ENCODE results near the gene GSC. TPM values are rescaled to one million over a fixed set of nuclear protein-coding genes. Genes with fewer than 3 reads are reported as not detected.
"Not testable (repeated sequence)": the region's sequence is repeated elsewhere in the genome, so short reads cannot be mapped to it uniquely, and the experiment has no call there.

The GSC gene
- under 1 TPM in 1 of 2 donors, not detected in 1; 0.52 TPM for total RNA-seq

DNA sequence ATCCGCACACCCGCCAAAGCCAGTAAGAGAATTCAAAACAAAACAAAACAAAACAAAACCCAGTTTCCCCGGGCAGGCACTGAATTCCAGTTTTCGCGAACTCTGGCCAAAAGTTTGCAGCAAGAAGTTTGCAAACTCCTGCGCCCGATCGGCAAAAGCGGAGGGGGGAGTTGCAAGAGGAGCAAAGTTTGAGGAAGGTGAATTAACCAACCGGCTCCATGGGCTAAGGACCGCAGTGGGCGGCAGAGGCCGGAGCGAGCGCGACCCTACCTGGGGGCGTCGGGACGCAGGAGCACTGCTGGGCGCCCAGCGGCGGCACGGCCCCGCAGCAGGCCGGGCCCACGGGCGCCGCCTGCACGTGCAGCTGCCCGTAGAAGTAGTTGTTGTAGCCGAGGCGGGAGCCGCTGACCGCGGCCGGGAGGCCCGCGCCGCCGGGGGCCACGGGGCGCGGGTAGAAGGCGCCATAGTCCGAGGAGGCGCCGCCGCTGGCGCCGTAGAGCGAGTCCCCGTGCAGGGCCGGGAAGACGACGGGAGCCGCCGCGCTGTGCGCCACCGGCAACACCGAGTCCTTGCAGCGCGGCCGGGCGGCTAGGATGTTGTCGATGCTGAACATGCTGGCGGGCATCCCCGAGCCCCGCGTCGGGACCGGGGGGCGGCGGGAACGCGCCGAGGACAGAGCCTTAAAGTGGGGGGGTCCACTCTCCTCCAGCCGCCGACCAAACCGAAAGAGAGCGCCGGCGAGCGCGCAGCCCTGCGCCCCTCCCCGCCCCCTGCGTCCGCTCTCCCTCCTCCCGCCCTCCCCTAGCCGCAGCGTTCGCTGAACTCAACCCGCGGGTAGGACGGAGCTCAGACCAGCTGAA lies at the start of gene GSC:
TSS of gene GSC (minus strand) at position 723 of the 860 bp plus-strand sequence. CDS start at position 625, 98 bp downstream.
- no peaks in the 10 kb centered on the region for H3K9me3 ChIP-seq
- no peaks in the 10 kb centered on the region for H3K36me3 ChIP-seq
- H3K27me3 ChIP-seq: peaks cover 61 to 72% of the 10 kb centered on the region in 2 donors
- DNase-seq (ENCODE audit: low spot score): no peak
- H3K4me1 ChIP-seq: peaks cover 0 to 33% of the 10 kb centered on the region in 2 donors
- TF ChIP-seq, protein P1, sequence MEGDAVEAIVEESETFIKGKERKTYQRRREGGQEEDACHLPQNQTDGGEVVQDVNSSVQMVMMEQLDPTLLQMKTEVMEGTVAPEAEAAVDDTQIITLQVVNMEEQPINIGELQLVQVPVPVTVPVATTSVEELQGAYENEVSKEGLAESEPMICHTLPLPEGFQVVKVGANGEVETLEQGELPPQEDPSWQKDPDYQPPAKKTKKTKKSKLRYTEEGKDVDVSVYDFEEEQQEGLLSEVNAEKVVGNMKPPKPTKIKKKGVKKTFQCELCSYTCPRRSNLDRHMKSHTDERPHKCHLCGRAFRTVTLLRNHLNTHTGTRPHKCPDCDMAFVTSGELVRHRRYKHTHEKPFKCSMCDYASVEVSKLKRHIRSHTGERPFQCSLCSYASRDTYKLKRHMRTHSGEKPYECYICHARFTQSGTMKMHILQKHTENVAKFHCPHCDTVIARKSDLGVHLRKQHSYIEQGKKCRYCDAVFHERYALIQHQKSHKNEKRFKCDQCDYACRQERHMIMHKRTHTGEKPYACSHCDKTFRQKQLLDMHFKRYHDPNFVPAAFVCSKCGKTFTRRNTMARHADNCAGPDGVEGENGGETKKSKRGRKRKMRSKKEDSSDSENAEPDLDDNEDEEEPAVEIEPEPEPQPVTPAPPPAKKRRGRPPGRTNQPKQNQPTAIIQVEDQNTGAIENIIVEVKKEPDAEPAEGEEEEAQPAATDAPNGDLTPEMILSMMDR (IDR thresholded peaks at IDR 0.05): peak in 1 of 2 donors; percentile 12
- no peak within 1 kb of the TSS for H3K27ac ChIP-seq
- peak within 1 kb of the TSS; percentile 40 to 56 for H3K4me3 ChIP-seq

DNA sequence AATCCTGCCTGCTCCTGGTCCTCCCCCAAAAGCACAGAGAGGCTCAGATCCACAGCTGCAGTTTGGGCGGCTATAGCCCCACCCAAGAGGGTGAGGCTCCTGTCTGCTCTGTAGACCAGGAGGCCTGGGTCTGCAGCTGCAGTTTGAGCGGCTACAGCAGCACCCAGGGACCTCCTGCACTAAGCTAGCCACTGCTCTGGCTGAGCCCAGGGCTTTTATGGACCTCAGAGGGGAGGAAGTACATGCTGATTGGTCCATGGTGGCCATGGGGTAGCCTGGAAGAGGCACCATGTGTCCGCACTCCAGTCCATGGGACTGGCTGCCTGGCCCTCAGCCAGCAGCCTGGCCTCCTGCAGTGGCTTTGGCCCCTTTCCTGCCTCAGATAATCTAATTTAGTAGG lies 49.6 kb upstream of the GSC start:
- no peaks in the 10 kb centered on the region for H3K36me3 ChIP-seq
- no peaks in the 10 kb centered on the region for H3K4me1 ChIP-seq
- H3K27ac ChIP-seq: no peak overlapping the region
- no peak overlapping the region for H3K4me3 ChIP-seq
- no peak for DNase-seq (ENCODE audit: low spot score)
- H3K9me3 ChIP-seq: peaks cover 0 to 8% of the 10 kb centered on the region in 2 donors
- no peaks in the 10 kb centered on the region for H3K27me3 ChIP-seq
- TF ChIP-seq, protein P1 (IDR thresholded peaks at IDR 0.05): no peak

DNA sequence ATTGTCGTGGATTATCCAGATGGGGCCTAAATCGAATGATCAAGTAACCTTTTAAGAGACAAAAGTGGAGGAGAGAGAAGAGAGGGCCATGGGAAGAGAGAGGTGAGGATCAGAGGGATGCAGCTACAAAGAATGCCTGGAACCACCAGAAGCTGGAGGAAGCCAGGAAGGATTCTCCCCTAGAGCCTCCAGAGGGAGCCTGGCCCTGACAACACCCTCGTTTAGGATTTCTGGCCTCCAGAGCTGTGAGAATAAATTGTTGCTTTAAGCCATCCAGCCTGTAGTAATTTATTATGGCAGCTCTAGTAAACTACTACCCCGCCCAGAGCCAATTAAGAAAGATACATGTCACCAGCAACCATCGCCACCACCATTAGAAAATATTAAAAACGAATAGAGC lies 46.2 kb upstream of the GSC start:
- Histone ChIP-seq H3K4me1 (no peaks in the 10 kb centered on the region), H3K4me3 (no peak overlapping the region), H3K36me3 (no peaks in the 10 kb centered on the region), H3K9me3 (peaks cover 0 to 7% of the 10 kb centered on the region in 2 donors), H3K27ac (no peak overlapping the region), H3K27me3 (no peaks in the 10 kb centered on the region)
- TF ChIP-seq, protein P1 (IDR thresholded peaks at IDR 0.05): no peak
- DNase-seq (ENCODE audit: low spot score): no peak

DNA sequence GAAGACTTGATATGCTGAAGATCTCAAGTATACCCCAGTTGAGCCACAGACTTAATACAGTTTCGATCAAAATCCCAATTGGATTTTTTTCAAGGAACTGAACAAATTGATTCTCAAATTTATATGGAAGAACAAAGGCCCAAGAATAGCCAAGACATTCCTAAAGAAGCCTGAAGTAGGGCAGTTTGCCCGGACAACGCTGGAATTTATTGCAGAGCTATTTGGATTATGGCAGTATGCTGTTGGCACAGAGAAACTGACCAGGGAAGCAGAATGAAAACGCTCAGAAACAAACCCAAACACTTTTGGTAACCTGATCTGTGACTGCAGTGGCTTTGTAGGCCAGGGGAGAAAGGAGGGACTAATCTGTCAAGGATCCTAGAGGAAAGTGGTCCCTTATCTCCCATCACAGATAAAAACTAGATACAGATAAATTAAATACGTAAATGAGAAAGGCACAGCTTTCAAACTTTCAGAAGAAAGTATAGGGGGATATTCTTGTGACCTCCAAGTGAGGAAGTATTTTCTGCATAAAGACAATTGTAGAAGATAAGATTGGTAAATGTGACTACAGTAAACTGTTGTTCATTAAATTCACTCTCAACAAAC lies 35.9 kb upstream of the GSC start:
- Histone ChIP-seq H3K27ac (no peak overlapping the region), H3K36me3 (no peaks in the 10 kb centered on the region), H3K9me3 (no peaks in the 10 kb centered on the region), H3K4me3 (no peak overlapping the region), H3K4me1 (no peaks in the 10 kb centered on the region), H3K27me3 (no peaks in the 10 kb centered on the region)
- TF ChIP-seq, protein P1 (IDR thresholded peaks at IDR 0.05): no peak
- DNase-seq (ENCODE audit: low spot score): no peak

DNA sequence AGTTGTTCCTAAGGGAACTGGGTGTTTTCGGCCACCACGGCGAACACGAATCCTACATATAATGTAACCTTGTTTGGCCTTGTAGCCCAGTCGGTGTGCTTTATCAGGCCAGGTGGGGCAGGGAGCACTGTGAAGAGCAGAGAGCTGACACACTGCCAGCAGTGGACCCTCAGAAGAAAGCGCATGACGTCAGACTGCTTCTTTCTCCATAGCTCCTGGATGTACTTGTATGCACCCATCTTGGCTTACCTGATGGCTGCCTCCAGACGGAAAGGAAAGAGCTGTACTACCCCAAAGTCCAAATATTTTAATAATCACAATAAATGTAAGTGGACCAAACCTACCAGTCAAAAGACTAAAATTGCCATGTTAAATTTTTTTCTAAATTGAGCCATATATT lies 31.3 kb upstream of the GSC start:
- no peak overlapping the region for H3K27ac ChIP-seq
- TF ChIP-seq, protein P1 (IDR thresholded peaks at IDR 0.05): no peak
- no peaks in the 10 kb centered on the region for H3K9me3 ChIP-seq
- H3K27me3 ChIP-seq: no peaks in the 10 kb centered on the region
- no peaks in the 10 kb centered on the region for H3K4me1 ChIP-seq
- H3K4me3 ChIP-seq: no peak overlapping the region
- H3K36me3 ChIP-seq: no peaks in the 10 kb centered on the region
- no peak for DNase-seq (ENCODE audit: low spot score)

DNA sequence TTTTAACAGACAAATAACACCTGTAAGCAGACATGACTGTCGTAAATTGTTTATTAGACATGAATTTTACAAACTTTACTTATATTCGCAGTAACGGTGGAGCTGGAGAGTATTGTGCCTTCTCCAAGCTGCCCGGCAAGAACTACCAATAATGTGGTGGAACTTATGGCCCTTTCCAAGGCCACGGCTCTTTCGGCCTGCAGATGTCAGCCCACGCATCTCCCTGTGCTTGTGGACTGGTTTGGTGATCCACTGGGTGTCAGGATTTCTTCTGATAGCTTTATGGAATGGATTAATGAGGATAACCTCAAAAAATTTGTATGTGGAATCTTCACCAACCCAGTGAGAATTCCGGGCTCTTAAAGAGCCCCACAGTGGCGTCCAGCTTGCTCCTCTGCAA lies 30.9 kb upstream of the GSC start:
- not testable (repeated sequence) for DNase-seq (ENCODE audit: low spot score); H3K4me1 ChIP-seq; H3K9me3 ChIP-seq; H3K36me3 ChIP-seq; H3K27ac ChIP-seq; H3K4me3 ChIP-seq; H3K27me3 ChIP-seq
